GM19463 (cell line): ENCODE data around the gene GNAT2.

Experiments
- ATAC-seq: cut with Tn5 transposase; IDR thresholded peaks from one replicate; pipeline ENCODE4 v1.9.1; 2021; ENCODE audit warnings: mild to moderate bottlenecking, moderate library complexity; ENCODE audit not compliant: unreplicated experiment

The GNAT2 gene

GRCh38 chr1:109642626-109643025 lies 23.2 kb upstream of the GNAT2 start:
- ATAC-seq = no peak

GRCh38 chr1:109641861-109642260 lies 22.4 kb upstream of the GNAT2 start:
- ATAC-seq = no peak

- no peak for ATAC-seq
These were observed 21.8 kb upstream of the GNAT2 start for GRCh38 chr1:109641078-109641740.

GRCh38 chr1:109640285-109640865 lies 21.0 kb upstream of the GNAT2 start:
- ATAC-seq = no peak

GRCh38 chr1:109639841-109640184 lies 20.4 kb upstream of the GNAT2 start:
- ATAC-seq = no peak

GRCh38 chr1:109639063-109639840 lies 19.8 kb upstream of the GNAT2 start:
- ATAC-seq = no peak

- ATAC-seq = no peak
These were observed 18.0 kb upstream of the GNAT2 start for GRCh38 chr1:109637446-109637845.

- no peak for ATAC-seq
These were observed 17.0 kb upstream of the GNAT2 start for GRCh38 chr1:109636201-109636952.

- ATAC-seq = no peak
These were observed 16.4 kb upstream of the GNAT2 start for GRCh38 chr1:109635862-109636200.

- ATAC-seq = no peak
These were observed 15.6 kb upstream of the GNAT2 start for GRCh38 chr1:109634771-109635750.

- ATAC-seq = no peak
These were observed 14.9 kb upstream of the GNAT2 start for GRCh38 chr1:109634292-109634691.

- no peak for ATAC-seq
These were observed 13.4 kb upstream of the GNAT2 start for GRCh38 chr1:109632671-109633346.

- no peak for ATAC-seq
These were observed 12.4 kb upstream of the GNAT2 start for GRCh38 chr1:109631513-109632505.

GRCh38 chr1:109630898-109631512 lies 11.6 kb upstream of the GNAT2 start:
- ATAC-seq = no peak

GRCh38 chr1:109630081-109630897 lies 10.9 kb upstream of the GNAT2 start:
- no peak for ATAC-seq

GRCh38 chr1:109629372-109630030 lies 10.1 kb upstream of the GNAT2 start:
- ATAC-seq = no peak
